K562 (cell line): ENCODE results near the gene HNRNPA3. TPM values are rescaled to one million over a fixed set of nuclear protein-coding genes. Genes with fewer than 3 reads are reported as not detected.
A peak's percentile ranks its signal among the peaks of the same experiment; 100 is the strongest.

Experiments used
- ATAC-seq: fragments of 200-7000 bp; cut with Tn5 transposase; 3 replicates; pipeline ENCODE4 v1.9.1; 2020; ENCODE audit warnings: moderate library complexity
- BruUV-seq: library from RNA; stranded (reverse); fragments of 400-500 nt; replicated peaks from 2 replicates; lab custom pipeline; 2021; lab: Mats Ljungman, UMichigan
- CTCF ChIA-PET: fragments of 300-600 bp; formaldehyde crosslinking; extraction: SDS; loops from one replicate; lab custom pipeline; 2021; ENCODE audit warnings: low intra/inter-chr PET ratio; lab: Yijun Ruan, JAX
- POLR2A ChIA-PET: fragments of 300-600, 350-650 bp; sonication (Branson Sonifier 250); formaldehyde crosslinking; extraction: SDS; loops from one replicate; lab custom pipeline; 2021; ENCODE audit warnings: antibody characterized with exemption, inconsistent platforms; lab: Yijun Ruan, JAX
- DNase-seq, 4 experiments: peaks; one replicate each; pipeline versions ENCODE4 v3.0.0 to v3.0.0-alpha.2; 2011 to 2018; ENCODE audit warnings: low spot score in 3 of 4, mixed read lengths in 3 of 4; ENCODE audit errors: extremely low read depth in 1 of 4
- FAIRE-seq: peaks from 2 replicates; lab custom pipeline; 2011; peaks lifted over from hg19 to GRCh38; lab: Jason Lieb, UNC
- H2AFZ ChIP-seq: 2 replicates; pipeline ENCODE4 v1.6.0; 2011; ENCODE audit warnings: low read depth, low read length, control low read depth, inconsistent platforms
- H3K27ac ChIP-seq: fragments of 200-600 bp; 3 replicates; pipeline ENCODE4 v1.8.0; 2011; ENCODE audit warnings: low read depth, mild to moderate bottlenecking, control low read depth, inconsistent platforms, low read length, moderate library complexity, mixed read lengths; ENCODE audit errors: extremely low read depth
- H3K27me3 ChIP-seq, 2 experiments: fragments of 300-600 bp in 1 of 2; 2 replicates in 1 of 2; 3 replicates in 1 of 2; pipeline versions ENCODE4 v1.6.0 to v1.8.0; 2011; ENCODE audit warnings: inconsistent platforms in 2 of 2, low read length in 2 of 2, mild to moderate bottlenecking in 1 of 2, mixed read lengths in 1 of 2, moderate library complexity in 1 of 2; ENCODE audit not compliant: control insufficient read depth in 2 of 2, insufficient read depth in 2 of 2
- H3K36me3 ChIP-seq: fragments of 300-600 bp; 3 replicates; pipeline ENCODE4 v1.8.0; 2011; ENCODE audit warnings: mild to moderate bottlenecking, low read length, inconsistent platforms; ENCODE audit not compliant: control insufficient read depth, insufficient read depth
- H3K4me1 ChIP-seq, 2 experiments: fragments of 200-600 bp in 1 of 2; replicated peaks in 1 of 2; 2 replicates in 1 of 2; 3 replicates in 1 of 2; pipeline versions ENCODE4 v1.5.1 to v1.8.0; 2011; ENCODE audit warnings: inconsistent platforms in 2 of 2, low read length in 2 of 2, mild to moderate bottlenecking in 1 of 2, mixed read lengths in 1 of 2, moderate library complexity in 1 of 2; ENCODE audit not compliant: control insufficient read depth in 2 of 2, insufficient read depth in 2 of 2
- H3K4me2 ChIP-seq: 2 replicates; pipeline ENCODE4 v1.6.1; 2011; ENCODE audit warnings: low read length, control low read depth, inconsistent platforms, mixed read lengths; ENCODE audit not compliant: insufficient read depth
- H3K4me3 ChIP-seq: fragments of 200-600 bp; sonication (generic), shearing (Covaris generic); 2 replicates; pipeline ENCODE4 v1.5.1; 2016; ENCODE audit warnings: control low read depth, inconsistent platforms
- H3K79me2 ChIP-seq: fragments of 200-600 bp; 3 replicates; pipeline ENCODE4 v1.8.0; 2011; ENCODE audit warnings: low read length, inconsistent platforms; ENCODE audit not compliant: control insufficient read depth, insufficient read depth
- H3K9ac ChIP-seq, 2 experiments: 2 replicates each; pipeline versions ENCODE4 v1.6.0 to v1.6.1; 2011; ENCODE audit warnings: low read depth in 2 of 2, low read length in 2 of 2, control low read depth in 1 of 2, inconsistent platforms in 1 of 2, mild to moderate bottlenecking in 1 of 2, mixed read lengths in 1 of 2; ENCODE audit not compliant: insufficient read depth in 1 of 2
- H3K9me1 ChIP-seq: one replicate; pipeline ENCODE4 v1.6.0; 2011; ENCODE audit warnings: inconsistent platforms, mild to moderate bottlenecking, low read length, moderate library complexity; ENCODE audit not compliant: control insufficient read depth, insufficient read depth
- H3K9me3 ChIP-seq: replicated peaks from 2 replicates; pipeline ENCODE4 v1.5.1; 2011; ENCODE audit warnings: low read depth, low read length, inconsistent platforms; ENCODE audit not compliant: control insufficient read depth, insufficient read depth
- H4K20me1 ChIP-seq: replicated peaks from 2 replicates; pipeline ENCODE4 v1.6.1; 2011; ENCODE audit warnings: low read length, inconsistent platforms, mixed read lengths; ENCODE audit not compliant: control insufficient read depth, insufficient read depth
- EGR1 ChIP-seq: fragments of 450-650 bp; conservative IDR thresholded peaks from 2 replicates; pipeline ENCODE4 v1.6.1; 2017; ENCODE audit warnings: mild to moderate bottlenecking
- GABPA ChIP-seq: fragments of 200-800 bp; sonication (Bioruptor generic); conservative IDR thresholded peaks from 2 replicates; pipeline ENCODE4 v1.6.1; 2016; ENCODE audit warnings: low read depth, missing genetic modification characterization, missing compliant biosample characterization
- MEF2D ChIP-seq: conservative IDR thresholded peaks from 2 replicates; pipeline ENCODE4 v1.6.1; 2016; ENCODE audit warnings: low read depth, missing genetic modification characterization, missing compliant biosample characterization
- MXI1 ChIP-seq: IDR thresholded peaks from 2 replicates; pipeline ENCODE4 v1.6.1; 2011; ENCODE audit warnings: low read depth, mild to moderate bottlenecking, improper control_type of control experiment, low read length
- NBN ChIP-seq: fragments of 450-650 bp; IDR thresholded peaks from 2 replicates; pipeline ENCODE4 v1.6.1; 2016; ENCODE audit warnings: low read depth, mild to moderate bottlenecking
- RB1 ChIP-seq: fragments of 450-650 bp; IDR thresholded peaks from 2 replicates; pipeline ENCODE4 v1.6.1; 2017; ENCODE audit warnings: low read depth, mild to moderate bottlenecking
- SMAD4 ChIP-seq: fragments of 250-450 bp; sonication (Bioruptor Pico); conservative IDR thresholded peaks from 2 replicates; pipeline ENCODE4 v1.8.0; 2021; ENCODE audit warnings: inconsistent platforms, mild to moderate bottlenecking, moderate library complexity
- ZNF184 ChIP-seq: sonication (generic); formaldehyde crosslinking; IDR thresholded peaks from 2 replicates; pipeline ENCODE4 v1.5.0; 2020; ENCODE audit warnings: missing genetic modification reagents
- ZNF197 ChIP-seq: fragments of 200-800 bp; sonication (Bioruptor generic); IDR thresholded peaks from 2 replicates; pipeline ENCODE4 v1.6.1; 2016; ENCODE audit warnings: low read depth, missing genetic modification characterization, missing compliant biosample characterization
- ZNF41 ChIP-seq: fragments of 250-450 bp; sonication (Bioruptor Pico); conservative IDR thresholded peaks from 2 replicates; pipeline ENCODE4 v1.4.0; 2020; ENCODE audit warnings: mild to moderate bottlenecking
- ZNF644 ChIP-seq: fragments of 200-800 bp; sonication (Bioruptor generic); IDR thresholded peaks from 2 replicates; pipeline ENCODE4 v1.6.1; 2016; ENCODE audit warnings: low read depth, missing genetic modification characterization, missing compliant biosample characterization
- WGBS: fragments of 100-300 bp; shearing (Covaris generic); methylation state at CpG from one replicate; pipeline ENCODE4 v1.1.6; 2016; ENCODE audit warnings: low coverage, mixed read lengths; ENCODE audit not compliant: insufficient coverage; ENCODE audit errors: missing lambda C conversion rate; 5-methylcytosine and 5-hydroxymethylcytosine counted together
- in situ Hi-C: fragments of 300-500 bp; cut with MboI; formaldehyde crosslinking; loops from 4 replicates; pipeline ENCODE4 v1.15.0; 2018; ENCODE audit warnings: inconsistent platforms, mixed read lengths
- intact Hi-C: fragments of 100-400 bp; cut with micrococcal nuclease; formaldehyde crosslinking; loops from 2 replicates; pipeline ENCODE4 v1.14.2; 2022
- polyA plus RNA-seq, 8 experiments: library from polyadenylated mRNA; depleted of rRNA in 4 of 8; stranded (reverse) in 5 of 8; unstranded in 3 of 8; fragments of >200 nt; fragmentation: Nextera tagmentation in 2 of 8; fragmentation: Illumina TruSeq in 1 of 8; extraction: Ambion mirVana in 2 of 8; extraction: Trizol in 1 of 8; gene quantifications; 2 replicates each; pipeline versions ENCODE4 v1.2.1 to v1.2.3, GENCODE V29; 2011 to 2014; ENCODE audit warnings: inconsistent platforms in 1 of 8, missing spikeins in 1 of 8
- total RNA-seq, 7 experiments: library from RNA; depleted of rRNA in 6 of 7; stranded (reverse); fragments of >200 nt in 6 of 7; fragmentation: Illumina TruSeq in 2 of 7; extraction: Trizol in 2 of 7; gene quantifications; 2 replicates each; pipeline versions ENCODE4 v1.2.1 to v1.2.3, GENCODE V29; 2011 to 2021; ENCODE audit warnings: low replicate concordance in 1 of 7
- TF ChIP-seq, protein P1 (sequence below): fragments of 200-800 bp; sonication (Bioruptor generic); IDR thresholded peaks from 2 replicates; pipeline ENCODE4 v1.6.1; 2017; ENCODE audit warnings: missing genetic modification characterization, missing compliant biosample characterization
- TF ChIP-seq, protein P2 (sequence below): fragments of 250-450 bp; sonication (Bioruptor Pico); IDR thresholded peaks from 2 replicates; pipeline ENCODE4 v1.4.0; 2020; ENCODE audit warnings: mild to moderate bottlenecking
- TF ChIP-seq, protein P3 (sequence below), 3 experiments: fragments of 200-800 bp in 1 of 3; sonication (Bioruptor generic) in 1 of 3; sonication (generic) in 1 of 3; formaldehyde crosslinking in 1 of 3; IDR thresholded peaks; 2 replicates each; pipeline versions ENCODE4 v1.6.1 to v1.8.0; 2016 to 2022; ENCODE audit warnings: mild to moderate bottlenecking in 2 of 3, missing compliant biosample characterization in 2 of 3, missing genetic modification characterization in 2 of 3, missing genetic modification reagents in 1 of 3

Gene HNRNPA3
- total and polyA plus RNA-seq, 9 of the 15 experiments (the other 6 are each of a cell fraction or from before 2014, with no cell fraction given): 72.8 to 428 (median 192) TPM

DNA sequence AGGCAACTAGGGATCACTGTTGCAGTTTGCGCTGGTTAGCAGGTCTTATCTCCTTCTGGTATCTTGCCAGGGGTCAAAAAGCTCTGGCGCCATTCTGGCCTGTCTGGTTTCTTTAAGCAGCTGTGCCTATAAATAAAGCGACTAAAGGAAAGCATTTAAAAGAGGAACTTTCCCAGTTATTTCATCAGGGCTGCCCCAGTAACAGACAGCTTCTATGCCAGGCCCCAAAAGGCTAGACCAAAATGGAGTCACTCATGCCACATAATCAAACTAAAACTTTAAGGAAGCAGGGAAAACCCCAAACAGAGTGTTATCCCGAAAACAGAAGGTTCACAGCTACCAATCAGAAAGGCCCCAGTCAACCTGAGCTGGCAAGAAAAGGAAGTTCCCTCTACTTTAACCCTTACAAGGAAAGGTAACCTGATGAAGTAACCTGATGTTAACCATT lies 41.2 kb upstream of the HNRNPA3 start:
- FAIRE-seq (no peak), ATAC-seq (no peak), DNase-seq (no peak)
- Histone ChIP-seq H3K79me2 (no peaks in the 10 kb centered on the region), H3K9me1 (no peaks in the 10 kb centered on the region), H3K4me2 (no peak overlapping the region), H3K9ac (no peak overlapping the region), H3K27ac (no peak overlapping the region), H3K36me3 (no peaks in the 10 kb centered on the region), H3K27me3 (no peaks in the 10 kb centered on the region), H3K4me1 (peaks cover 15 to 31% of the 10 kb centered on the region in 2 experiments), H3K4me3 (no peak overlapping the region), H4K20me1 (no peaks in the 10 kb centered on the region), H2AFZ (peak overlapping the region; percentile 25; the same call in 1 of the 2 replicates), H3K9me3 (no peaks in the 10 kb centered on the region)
- in situ Hi-C loops: no loop called here
- intact Hi-C loops: no loop called here
- no TSS peak for BruUV-seq
- WGBS: 22% methylated on average over 4 of the region's 4 CpGs
- CTCF ChIA-PET: no interaction called here
- POLR2A ChIA-PET: no interaction called here
- TF ChIP-seq ZNF184 (CRISPR knock-in tag) (no peak), ZNF644 (tag) (peak; percentile 87; the same call in 1 of the 2 replicates), GABPA (tag) (0 out of 2 replicates have a peak, but pooled peaks have one; percentile 28), MXI1 (no peak), MEF2D (tag) (peak; percentile 86), RB1 (no peak), EGR1 (no peak), SMAD4 (CRISPR knock-in tag) (peak; percentile 90), NBN (no peak), ZNF197 (CRISPR knock-in tag) (peak; percentile 63; the same call in 1 of the 2 replicates), ZNF41 (CRISPR knock-in tag) (0 out of 2 replicates have a peak, but pooled peaks have one; percentile 34)
- TF ChIP-seq, protein P1, sequence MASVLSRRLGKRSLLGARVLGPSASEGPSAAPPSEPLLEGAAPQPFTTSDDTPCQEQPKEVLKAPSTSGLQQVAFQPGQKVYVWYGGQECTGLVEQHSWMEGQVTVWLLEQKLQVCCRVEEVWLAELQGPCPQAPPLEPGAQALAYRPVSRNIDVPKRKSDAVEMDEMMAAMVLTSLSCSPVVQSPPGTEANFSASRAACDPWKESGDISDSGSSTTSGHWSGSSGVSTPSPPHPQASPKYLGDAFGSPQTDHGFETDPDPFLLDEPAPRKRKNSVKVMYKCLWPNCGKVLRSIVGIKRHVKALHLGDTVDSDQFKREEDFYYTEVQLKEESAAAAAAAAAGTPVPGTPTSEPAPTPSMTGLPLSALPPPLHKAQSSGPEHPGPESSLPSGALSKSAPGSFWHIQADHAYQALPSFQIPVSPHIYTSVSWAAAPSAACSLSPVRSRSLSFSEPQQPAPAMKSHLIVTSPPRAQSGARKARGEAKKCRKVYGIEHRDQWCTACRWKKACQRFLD (CRISPR knock-in tag): peak; percentile 69; the same call in 1 of the 2 replicates
- TF ChIP-seq, protein P2, sequence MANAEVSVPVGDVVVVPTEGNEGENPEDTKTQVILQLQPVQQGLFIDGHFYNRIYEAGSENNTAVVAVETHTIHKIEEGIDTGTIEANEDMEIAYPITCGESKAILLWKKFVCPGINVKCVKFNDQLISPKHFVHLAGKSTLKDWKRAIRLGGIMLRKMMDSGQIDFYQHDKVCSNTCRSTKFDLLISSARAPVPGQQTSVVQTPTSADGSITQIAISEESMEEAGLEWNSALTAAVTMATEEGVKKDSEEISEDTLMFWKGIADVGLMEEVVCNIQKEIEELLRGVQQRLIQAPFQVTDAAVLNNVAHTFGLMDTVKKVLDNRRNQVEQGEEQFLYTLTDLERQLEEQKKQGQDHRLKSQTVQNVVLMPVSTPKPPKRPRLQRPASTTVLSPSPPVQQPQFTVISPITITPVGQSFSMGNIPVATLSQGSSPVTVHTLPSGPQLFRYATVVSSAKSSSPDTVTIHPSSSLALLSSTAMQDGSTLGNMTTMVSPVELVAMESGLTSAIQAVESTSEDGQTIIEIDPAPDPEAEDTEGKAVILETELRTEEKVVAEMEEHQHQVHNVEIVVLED (CRISPR knock-in tag): peak; percentile 64
- TF ChIP-seq, protein P3, sequence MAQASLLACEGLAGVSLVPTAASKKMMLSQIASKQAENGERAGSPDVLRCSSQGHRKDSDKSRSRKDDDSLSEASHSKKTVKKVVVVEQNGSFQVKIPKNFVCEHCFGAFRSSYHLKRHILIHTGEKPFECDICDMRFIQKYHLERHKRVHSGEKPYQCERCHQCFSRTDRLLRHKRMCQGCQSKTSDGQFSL (CRISPR knock-in tag; IDR thresholded peaks at IDR 0.05): no peak
- TF ChIP-seq, protein P3 (tag; IDR thresholded peaks at IDR 0.05): 0 out of 4 replicates have a peak, but pooled peaks of 1 of the 2 experiments have one; percentile 46
